Heart right ventricle (tissue), 16 donors: Measurements from ENCODE around the gene MBD3L4. TPM values are rescaled to one million over a fixed set of nuclear protein-coding genes. Genes with fewer than 3 reads are reported as not detected.

ENCODE experiments used
- ATAC-seq, 8 donors: fragments of 200-7000 bp; cut with Tn5 transposase; one replicate each; pipeline ENCODE4 v1.9.1; 2020; ENCODE audit warnings: mild to moderate bottlenecking in 8 of 8, moderate library complexity in 8 of 8, moderate number of reproducible peaks in 1 of 8
- DNase-seq, 2 donors: peaks; one replicate each; pipeline ENCODE4 v3.0.0-alpha.2; 2020
- H3K27ac ChIP-seq, 10 donors: fragments of 200-600 bp; sonication (generic) in 2 of 10; one replicate each; pipeline versions ENCODE4 v1.5.0 to v1.8.0; 2020 to 2022; ENCODE audit warnings: mild to moderate bottlenecking in 3 of 10
- H3K27me3 ChIP-seq, 7 donors: fragments of 200-600 bp; one replicate each; pipeline ENCODE4 v1.8.0; 2021 to 2022; ENCODE audit warnings: mild to moderate bottlenecking in 2 of 7
- H3K36me3 ChIP-seq, 9 donors: fragments of 200-600 bp; sonication (generic) in 1 of 9; one replicate each; pipeline versions ENCODE4 v1.5.0 to v1.8.0; 2020 to 2022; ENCODE audit warnings: mild to moderate bottlenecking in 2 of 9
- H3K4me1 ChIP-seq, 9 donors: fragments of 200-600 bp; sonication (generic) in 1 of 9; one replicate each; pipeline versions ENCODE4 v1.5.0 to v1.8.0; 2020 to 2022; ENCODE audit warnings: mild to moderate bottlenecking in 4 of 9
- H3K4me3 ChIP-seq, 10 donors: fragments of 200-600 bp; sonication (generic) in 2 of 10; one replicate each; pipeline versions ENCODE4 v1.5.0 to v1.8.0; 2020 to 2022; ENCODE audit warnings: mild to moderate bottlenecking in 7 of 10, moderate library complexity in 2 of 10
- H3K9me3 ChIP-seq, 11 donors: fragments of 200-600 bp in 10 of 11; sonication (generic) in 2 of 11; one replicate each; pipeline versions ENCODE4 v1.5.0 to v1.8.0; 2013 to 2022; ENCODE audit warnings: mild to moderate bottlenecking in 2 of 11, control low read depth in 1 of 11, moderate library complexity in 1 of 11
- CTCF ChIP-seq, 9 donors: fragments of 200-600 bp; sonication (generic) in 2 of 9; IDR thresholded peaks; one replicate each; pipeline versions ENCODE4 v1.5.0 to v1.8.0; 2021 to 2022; ENCODE audit warnings: antibody characterized with exemption in 9 of 9, mild to moderate bottlenecking in 5 of 9, moderate library complexity in 1 of 9
- WGBS, 2 donors: extraction: QIAGEN DNeasy Blood & Tissue Kit; methylation state at CpG; one replicate each; pipeline ENCODE4 v1.1.7; 2013; ENCODE audit warnings: inconsistent platforms in 1 of 2; 5-methylcytosine and 5-hydroxymethylcytosine counted together
- intact Hi-C, 10 donors: fragments of 100-400 bp; cut with DNase I; formaldehyde crosslinking; loops; one replicate each; pipeline versions ENCODE4 v1.11.1 to v1.14.2; 2022
- polyA plus RNA-seq, 2 donors: library from polyadenylated mRNA; stranded (reverse); fragments of 200-250 nt; gene quantifications; one replicate each; pipeline ENCODE4 v1.2.3, GENCODE V29; 2013
- total RNA-seq, 10 donors: library from RNA; stranded (reverse); fragmentation: NEBNext Ultra II Directional in 3 of 10; extraction: Animal tissue kit (Norgen Biotek cat#: 25700) in 3 of 10; gene quantifications; one replicate each; pipeline versions ENCODE4 v1.2.1 to v1.2.4, GENCODE V29; 2021 to 2023
- donor health status: Arrhythmogenic right ventricular cardiomyopathy.
- donor health status: ischemic (EF 13 %, LVEDD 7.1; RV severe dilation, severe dysfunction).
- donor health status: healthy with polysubstance abuse.
- donor health status: DM: no; HTN: yes; CAD: no.
- donor health status: DM: no; HTN: no; CAD: no.
- donor health status: ischemic (EF 25% LVEDD 6.9; RV normal size, moderate dysfunction).
- donor health status: ischemic (EF 25% LVEDD 5.7; RV mildly dilated, moderate dysfunction).
- donor health status: healthy.
- donor health status: DM: yes; HTN: yes; CAD: no.
- donor health status: Ischemic cardiomyopathy.
- donor health status: ischemic (EF 35%, LVEDD 5.7; RV mildly dilated, moderate dysfunction).
- donor health status: nonischemic (EF 11% LVEDD 7.7; RV severe dilation, severe dysfunction).
- donor health status: DM: yes; HTN: yes; CAD: no.
- donor health status: PGD.
- donor health status: ischemic (EF 29% LVEDD 5.4; RV normal size, mild dysfunction).
- donor health status: nonischemic (EF 23%, LVEDD 6.1; RV moderate dilation, normal function).

The MBD3L4 gene
- total and polyA plus RNA-seq, 12 donors = not detected

- no peak overlapping the region for H3K27ac ChIP-seq
- no peak for ATAC-seq
- intact Hi-C loops = no loop called here
- H3K4me1 ChIP-seq = peaks cover 0 to 27% (median 0%) of the 10 kb centered on the region in 9 donors
- no peaks in the 10 kb centered on the region for H3K9me3 ChIP-seq
- no peak for DNase-seq
- no peak for TF ChIP-seq CTCF (IDR thresholded peaks at IDR 0.05)
- no peaks in the 10 kb centered on the region for H3K36me3 ChIP-seq
- no peak overlapping the region for H3K4me3 ChIP-seq
- peaks cover 0 to 10% (median 0%) of the 10 kb centered on the region in 7 donors for H3K27me3 ChIP-seq
- 82 to 84% methylated on average over 11 to 12 of the region's 12 CpGs for WGBS, 2 donors
These were observed 29.0 kb downstream of the MBD3L4 start for GRCh38 chr19:7010722-7011593.

DNA sequence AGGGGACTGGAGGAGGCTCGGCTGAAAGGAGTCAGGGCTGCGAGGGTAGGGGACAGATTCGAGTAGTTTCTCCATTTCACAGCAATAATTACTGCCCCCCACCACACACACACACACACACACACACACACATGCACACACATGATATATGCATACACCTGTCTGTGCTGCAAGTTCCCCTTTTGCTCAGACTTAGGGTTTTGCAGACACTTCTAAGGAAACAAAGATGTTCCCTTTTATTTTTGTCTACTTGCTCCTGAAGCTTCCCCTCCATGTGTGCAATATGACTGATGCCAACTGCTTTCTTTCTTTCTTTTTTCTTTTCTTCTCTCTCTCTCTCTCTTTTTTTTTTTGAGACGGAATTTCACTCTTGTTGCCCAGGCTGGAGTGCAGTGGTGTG lies 32.1 kb downstream of the MBD3L4 start:
- Histone ChIP-seq H3K4me3 (no peak overlapping the region), H3K27me3 (peaks cover 0 to 13% (median 0%) of the 10 kb centered on the region in 7 donors), H3K4me1 (peaks cover 0 to 15% (median 0%) of the 10 kb centered on the region in 9 donors), H3K9me3 (no peaks in the 10 kb centered on the region), H3K27ac (no peak overlapping the region), H3K36me3 (no peaks in the 10 kb centered on the region)
- no peak for TF ChIP-seq CTCF (IDR thresholded peaks at IDR 0.05)
- DNase-seq (no peak), ATAC-seq (no peak)
- intact Hi-C loops = no loop called here
- WGBS, 2 donors = 63 to 70% methylated on average over 4 of the region's 4 CpGs

DNA sequence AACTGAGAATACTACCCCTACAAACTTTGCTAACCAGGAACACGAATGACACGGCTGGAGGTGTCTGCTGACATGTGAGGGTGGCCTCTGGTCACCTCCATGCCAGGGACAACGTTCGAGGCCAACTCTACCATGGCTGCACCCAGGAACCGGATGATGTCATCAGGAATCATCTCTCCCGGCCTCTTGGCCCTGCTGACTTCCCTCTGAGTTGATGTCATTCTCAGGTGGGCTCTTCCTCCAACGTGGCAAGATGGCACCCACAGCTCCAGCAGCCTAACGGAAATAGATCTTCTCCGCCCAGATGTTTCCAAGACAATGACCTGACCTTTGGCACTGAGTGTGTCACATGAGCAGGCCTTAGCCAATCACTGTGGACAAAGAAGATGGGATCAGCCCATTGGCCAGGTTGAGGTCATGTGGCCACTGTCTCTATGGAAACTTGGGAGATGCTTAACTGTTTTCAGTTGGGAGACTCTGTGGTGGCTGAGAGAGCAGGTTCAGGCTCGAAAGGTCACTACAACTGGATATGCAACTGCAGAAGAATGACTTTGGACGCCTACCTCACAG lies 33.8 kb downstream of the MBD3L4 start:
- Histone ChIP-seq H3K9me3 (no peaks in the 10 kb centered on the region), H3K27me3 (peaks cover 0 to 28% (median 8%) of the 10 kb centered on the region in 7 donors), H3K4me3 (no peak overlapping the region), H3K27ac (no peak overlapping the region), H3K36me3 (no peaks in the 10 kb centered on the region), H3K4me1 (peaks cover 0 to 22% (median 0%) of the 10 kb centered on the region in 9 donors)
- 78 to 81% methylated on average over 11 of the region's 11 CpGs for WGBS, 2 donors
- intact Hi-C loops = no loop called here
- TF ChIP-seq CTCF (IDR thresholded peaks at IDR 0.05) = no peak
- ATAC-seq = no peak
- no peak for DNase-seq

DNA sequence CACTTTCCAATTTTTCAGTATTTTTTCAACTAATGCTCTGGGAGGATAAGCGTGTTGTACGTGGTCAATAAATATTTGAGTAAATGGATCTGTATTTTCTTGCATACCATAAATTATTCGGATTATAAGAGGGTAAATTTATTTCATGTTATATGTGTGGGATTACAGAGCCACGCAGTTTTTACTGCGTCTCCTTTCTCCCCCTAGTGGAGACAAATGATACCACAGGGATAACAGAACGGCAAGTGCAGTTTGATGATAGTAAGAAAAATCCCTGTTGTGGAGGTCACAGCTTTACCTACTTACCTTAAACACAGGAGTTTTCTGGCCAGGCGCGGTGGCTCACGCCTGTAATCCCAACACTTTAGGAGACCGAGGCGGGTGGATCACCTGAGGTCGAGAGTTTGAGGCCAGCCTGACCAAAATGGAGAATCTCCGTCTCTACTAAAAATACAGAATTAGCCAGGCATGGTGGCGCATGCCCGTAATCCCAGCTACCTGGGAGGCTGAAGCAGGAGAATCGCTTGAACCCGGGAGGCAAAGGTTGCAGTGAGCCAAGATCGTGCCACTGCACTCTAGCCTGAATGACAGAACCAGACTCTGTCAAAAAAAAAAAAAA lies 35.6 kb downstream of the MBD3L4 start:
- Histone ChIP-seq H3K27me3 (peaks cover 0 to 38% (median 8%) of the 10 kb centered on the region in 7 donors), H3K4me3 (no peak overlapping the region), H3K4me1 (peaks cover 0 to 32% (median 0%) of the 10 kb centered on the region in 9 donors), H3K27ac (no peak overlapping the region), H3K36me3 (no peaks in the 10 kb centered on the region), H3K9me3 (no peaks in the 10 kb centered on the region)
- DNase-seq = no peak
- TF ChIP-seq CTCF (IDR thresholded peaks at IDR 0.05) = peak in 8 of 9 donors; percentile 56 to 85 (median 66)
- intact Hi-C loops = no loop called here
- WGBS, 2 donors = 49 to 56% methylated on average over 18 of the region's 18 CpGs
- peak in 1 of 8 donors; percentile 39 for ATAC-seq
